GM19025 (cell line): ENCODE results near the gene B4GALT7.
"Not testable (repeated sequence)": the region's sequence is repeated elsewhere in the genome, so short reads cannot be mapped to it uniquely, and the experiment has no call there.

ENCODE experiments used
- ATAC-seq: cut with Tn5 transposase; IDR thresholded peaks from one replicate; pipeline ENCODE4 v1.9.1; 2021; ENCODE audit warnings: mild to moderate bottlenecking, low read depth, moderate library complexity; ENCODE audit not compliant: unreplicated experiment

The B4GALT7 gene

DNA sequence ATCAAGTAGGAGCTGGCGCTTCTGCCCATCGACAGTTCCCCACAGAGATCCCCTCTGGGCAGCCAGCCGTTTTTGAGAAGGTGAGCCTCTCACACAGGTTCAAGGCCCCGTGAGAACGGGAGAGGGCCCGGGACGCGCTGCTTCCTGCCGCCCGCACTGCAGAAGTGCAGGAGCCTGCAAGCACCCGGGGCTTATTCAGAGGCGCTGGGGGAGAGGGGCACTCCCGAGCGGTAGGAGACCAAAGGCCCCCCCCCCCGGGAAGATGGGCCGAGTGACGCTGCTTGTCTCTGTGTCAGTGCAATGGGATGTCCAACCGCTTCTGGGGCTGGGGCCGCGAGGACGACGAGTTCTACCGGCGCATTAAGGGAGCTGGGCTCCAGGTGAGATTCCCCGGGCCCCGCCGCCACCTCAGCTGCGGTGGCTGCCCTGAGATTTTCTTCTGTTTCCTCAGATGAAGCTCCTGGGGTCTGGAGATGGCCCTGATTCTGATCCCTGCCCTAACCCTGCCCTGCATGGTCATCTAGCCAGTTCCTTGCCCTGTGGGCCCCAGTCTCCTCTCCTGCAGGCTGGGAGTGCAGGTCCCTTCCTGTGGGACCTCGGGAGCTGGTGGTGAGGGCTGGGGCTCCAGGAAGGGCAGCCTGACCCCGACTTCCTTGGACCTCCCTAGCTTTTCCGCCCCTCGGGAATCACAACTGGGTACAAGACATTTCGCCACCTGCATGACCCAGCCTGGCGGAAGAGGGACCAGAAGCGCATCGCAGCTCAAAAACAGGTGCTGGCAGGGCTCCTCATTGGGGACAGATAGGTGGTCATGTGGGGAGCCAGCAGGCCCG lies 8.5 kb downstream of the B4GALT7 start:
- no peak for ATAC-seq

DNA sequence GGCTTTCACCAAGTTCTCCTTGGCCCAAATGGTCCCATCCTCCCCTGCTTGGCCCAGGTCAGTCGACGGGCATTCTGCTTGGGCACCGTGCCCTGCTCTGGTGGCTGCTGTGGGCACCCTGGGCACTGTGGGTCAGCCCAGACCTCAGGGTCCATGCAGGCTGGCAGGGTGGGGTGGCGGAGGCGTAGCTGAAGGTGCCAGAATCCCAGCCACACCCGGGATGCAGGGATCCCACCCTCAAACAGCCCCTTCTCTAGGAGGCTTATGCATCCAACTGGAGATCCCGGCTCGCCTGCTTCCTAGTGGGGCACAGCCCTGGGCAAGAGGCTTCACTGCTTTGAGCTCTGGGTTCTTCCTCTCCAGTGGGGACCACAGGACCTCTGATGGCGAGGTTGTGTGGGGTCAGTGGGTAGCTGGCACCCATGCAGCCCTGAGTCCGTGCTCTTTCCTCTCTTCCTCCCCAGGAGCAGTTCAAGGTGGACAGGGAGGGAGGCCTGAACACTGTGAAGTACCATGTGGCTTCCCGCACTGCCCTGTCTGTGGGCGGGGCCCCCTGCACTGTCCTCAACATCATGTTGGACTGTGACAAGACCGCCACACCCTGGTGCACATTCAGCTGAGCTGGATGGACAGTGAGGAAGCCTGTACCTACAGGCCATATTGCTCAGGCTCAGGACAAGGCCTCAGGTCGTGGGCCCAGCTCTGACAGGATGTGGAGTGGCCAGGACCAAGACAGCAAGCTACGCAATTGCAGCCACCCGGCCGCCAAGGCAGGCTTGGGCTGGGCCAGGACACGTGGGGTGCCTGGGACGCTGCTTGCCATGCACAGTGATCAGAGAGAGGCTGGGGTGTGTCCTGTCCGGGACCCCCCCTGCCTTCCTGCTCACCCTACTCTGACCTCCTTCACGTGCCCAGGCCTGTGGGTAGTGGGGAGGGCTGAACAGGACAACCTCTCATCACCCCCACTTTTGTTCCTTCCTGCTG lies 9.4 kb downstream of the B4GALT7 start:
- ATAC-seq: no peak

DNA sequence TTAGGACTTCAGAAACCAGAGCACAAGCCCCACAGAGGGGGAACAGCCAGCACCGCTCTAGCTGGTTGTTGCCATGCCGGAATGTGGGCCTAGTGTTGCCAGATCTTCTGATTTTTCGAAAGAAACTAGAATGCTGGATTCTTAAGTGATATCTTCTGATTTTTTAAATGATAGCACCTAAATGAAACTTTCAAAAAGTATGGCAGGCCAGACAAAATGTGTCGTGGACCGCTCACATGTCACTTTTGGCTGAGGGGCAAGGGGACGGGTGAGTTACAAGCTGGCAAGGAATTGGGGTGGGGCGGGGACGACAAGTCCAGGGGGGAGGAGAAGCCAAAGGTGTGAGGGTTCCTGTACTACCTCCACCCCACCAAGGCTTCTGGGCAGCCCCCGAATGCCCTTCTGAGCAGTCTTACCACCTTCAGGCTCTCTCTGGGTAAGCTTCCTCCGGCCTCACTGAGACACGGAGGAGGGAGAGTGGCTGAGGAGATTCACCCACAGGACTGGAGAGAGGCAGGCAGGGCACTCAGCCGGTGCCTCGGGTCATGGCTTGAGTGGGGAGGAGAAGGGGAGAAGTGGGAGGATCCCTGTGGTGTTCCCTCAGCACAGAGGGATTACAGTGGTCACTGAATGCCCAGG lies 10.3 kb downstream of the B4GALT7 start:
- ATAC-seq: no peak

DNA sequence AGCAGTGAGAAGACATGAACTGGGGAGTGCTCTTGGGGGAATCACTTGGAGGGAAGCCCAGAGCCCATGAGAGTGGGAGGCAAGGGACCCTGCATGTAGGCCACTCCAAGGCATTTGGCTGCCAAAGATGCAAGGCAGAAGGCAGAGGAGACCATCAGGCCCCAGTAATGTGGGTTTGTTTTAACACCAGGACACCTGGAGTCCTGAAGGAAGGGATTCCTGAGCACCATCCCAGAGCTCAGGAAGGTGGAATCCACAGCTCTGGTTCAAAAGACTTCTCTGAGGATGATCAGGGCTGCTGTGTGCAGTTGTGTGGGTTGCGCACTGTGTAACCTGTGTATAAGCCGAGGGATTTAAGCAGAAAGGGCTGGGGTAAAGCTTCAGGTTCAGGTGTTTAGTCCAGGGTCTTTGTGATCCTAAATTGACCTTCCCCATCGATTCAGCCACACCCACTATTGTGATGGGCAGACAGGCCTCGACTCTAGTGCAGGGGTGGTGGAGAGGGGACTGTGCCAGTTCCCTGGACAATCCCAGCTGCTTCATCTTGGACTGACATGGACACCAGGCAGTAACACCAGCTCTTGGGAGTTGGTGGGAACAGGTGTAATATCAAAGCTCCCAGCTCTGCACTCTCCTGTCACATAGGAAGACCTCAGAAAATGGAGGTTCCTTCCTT lies 11.0 kb downstream of the B4GALT7 start:
- no peak for ATAC-seq

DNA sequence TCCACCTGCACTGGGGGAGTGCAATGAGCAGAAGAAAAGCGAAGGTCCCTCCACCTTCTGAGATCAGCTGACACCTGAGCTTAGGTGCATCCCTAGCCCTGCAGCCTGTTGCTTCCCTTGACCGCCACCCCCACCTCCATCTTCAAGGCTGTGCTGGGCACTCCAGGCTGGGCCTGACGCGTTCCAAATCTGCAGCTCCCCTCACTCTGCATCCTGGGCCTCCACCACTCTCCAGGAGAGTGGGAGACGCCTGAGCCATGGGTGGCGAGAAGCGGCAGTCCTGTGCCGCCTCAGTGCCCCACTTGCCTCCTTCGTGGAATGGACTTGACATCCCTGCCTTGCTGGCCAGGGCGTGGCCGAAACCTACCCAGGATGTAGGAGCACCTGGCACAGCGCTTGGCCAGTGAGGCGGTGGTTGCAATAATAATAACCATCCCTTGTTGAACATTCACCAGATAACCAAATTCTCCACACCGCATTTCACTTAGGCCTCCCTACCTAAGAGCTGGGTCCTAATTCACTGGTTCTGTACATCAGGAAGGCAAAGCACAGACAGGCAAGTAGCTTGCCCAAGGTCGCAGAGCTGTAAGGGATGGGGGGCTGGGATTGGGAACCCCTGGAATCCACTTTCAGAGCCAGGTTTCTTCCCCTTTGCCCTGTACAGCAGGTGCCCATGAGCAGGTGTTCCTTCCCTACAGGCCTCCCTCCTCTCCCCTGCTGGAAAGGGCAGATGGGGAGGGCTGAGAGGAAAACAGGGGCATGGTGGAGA lies 11.7 kb downstream of the B4GALT7 start:
- no peak for ATAC-seq

DNA sequence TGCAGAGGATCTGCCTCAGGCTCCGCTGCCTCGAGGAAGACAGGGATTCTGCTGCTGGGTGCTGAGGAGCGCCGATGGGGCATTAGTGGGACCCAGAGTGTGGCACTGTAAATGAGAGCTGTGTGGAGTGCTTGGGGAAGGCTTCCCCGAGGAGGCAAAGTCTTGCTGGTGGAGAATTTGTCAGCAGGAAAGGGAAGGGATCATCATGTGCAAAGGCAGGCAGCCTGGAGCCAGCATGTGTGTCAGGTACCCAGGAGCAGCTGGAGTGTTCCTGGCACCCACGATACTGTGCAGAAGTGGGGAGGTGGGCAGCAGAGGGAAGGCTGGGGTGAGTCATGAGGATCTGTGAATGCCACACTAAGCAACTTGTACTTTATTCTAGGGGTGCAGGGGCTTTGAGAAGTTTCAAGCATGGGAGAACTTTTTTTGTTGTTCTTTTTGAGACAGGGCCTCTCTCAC lies 12.3 kb downstream of the B4GALT7 start:
- no peak for ATAC-seq

DNA sequence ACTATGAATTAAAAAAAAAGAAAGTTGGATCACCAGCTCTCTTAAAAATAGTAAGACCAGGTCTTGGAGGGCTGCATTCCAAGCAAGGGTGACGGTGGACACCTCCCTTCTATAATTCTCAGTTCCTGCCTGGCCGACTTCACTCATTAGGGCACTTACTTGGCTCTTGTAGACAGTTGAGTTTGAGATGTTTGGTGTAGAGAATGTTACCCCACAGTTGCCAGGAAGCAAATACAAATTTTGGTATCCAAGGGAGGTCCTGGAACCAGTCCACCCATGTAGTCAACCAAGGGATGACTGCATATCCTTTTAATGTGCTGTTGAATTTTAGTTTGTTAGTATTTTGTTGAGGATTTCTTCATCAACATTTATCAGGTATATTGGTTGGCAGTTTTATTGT lies 20.6 kb downstream of the B4GALT7 start:
- no peak for ATAC-seq

DNA sequence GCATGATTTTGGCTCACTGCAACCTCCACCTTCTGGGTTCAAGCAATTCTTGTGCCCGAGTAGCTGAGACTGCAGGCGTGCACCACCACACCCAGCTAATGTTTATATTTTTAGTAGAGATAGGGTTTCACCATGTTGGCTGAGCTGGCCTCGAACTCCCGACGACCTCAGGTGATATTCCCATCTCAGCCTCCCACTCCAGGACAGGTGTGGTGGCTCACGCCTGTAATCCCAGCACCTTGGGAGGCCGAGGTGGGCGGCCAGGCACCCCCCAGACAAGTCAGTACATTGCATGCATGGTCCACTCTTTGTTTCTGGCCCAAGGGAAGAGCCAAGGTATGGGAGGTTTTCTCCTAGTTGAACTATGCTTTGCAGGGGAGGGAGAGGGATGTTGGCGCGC lies 24.2 kb downstream of the B4GALT7 start:
- not testable (repeated sequence) for ATAC-seq

DNA sequence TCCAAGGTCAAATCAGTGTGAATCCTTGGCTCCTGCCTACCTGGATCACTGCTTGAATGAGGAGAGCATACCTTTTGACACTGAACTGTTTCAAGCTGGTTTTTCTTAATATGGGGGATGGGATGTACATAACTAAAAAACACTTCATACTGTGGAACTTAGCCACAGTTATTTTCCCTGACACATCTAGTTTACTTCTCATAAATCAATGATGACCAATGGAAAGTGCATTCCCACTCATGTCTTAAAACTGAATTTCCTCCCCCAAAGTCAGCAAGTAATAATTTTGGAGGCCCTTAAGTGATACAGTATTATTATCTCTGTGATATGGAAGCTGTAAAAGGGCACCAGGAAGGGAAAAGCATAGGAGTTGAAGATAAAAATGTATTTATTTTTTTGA lies 30.3 kb downstream of the B4GALT7 start:
- ATAC-seq: not testable (repeated sequence)

DNA sequence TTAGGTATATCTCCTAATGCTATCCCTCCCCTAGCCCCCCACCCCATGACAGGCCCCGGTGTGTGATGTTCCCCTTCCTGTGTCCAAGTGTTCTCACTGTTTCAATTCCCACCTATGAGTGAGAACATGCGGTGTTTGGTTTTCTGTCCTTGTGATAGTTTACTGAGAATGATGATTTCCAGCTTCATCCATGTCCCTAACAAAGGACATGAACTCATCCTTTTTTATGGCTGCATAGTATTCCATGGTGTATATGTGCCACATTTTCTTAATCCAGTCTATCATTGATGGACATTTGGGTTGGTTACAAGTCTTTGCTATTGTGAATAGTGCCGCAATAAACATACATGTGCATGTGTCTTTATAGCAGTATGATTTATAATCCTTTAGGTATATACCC lies 35.0 kb downstream of the B4GALT7 start:
- ATAC-seq: not testable (repeated sequence)

DNA sequence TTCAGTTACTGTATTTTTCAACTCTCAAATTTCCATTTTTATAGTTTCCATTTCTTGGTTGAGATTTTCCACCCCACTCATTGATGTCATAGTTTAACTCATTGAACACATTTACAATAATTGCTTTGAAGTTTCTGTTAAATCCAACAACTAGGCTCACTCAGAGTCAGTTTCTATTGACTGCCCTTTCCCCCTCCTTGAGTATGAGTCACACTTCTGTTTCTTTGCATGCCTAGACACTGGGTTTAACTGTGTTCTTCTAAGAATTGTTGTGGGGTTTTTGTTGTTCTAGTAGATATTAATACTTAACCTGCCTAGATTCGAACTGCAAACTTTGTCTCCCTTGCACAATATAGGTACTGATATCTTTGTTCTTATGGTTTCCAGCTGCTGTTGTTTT lies 45.5 kb downstream of the B4GALT7 start:
- not testable (repeated sequence) for ATAC-seq

DNA sequence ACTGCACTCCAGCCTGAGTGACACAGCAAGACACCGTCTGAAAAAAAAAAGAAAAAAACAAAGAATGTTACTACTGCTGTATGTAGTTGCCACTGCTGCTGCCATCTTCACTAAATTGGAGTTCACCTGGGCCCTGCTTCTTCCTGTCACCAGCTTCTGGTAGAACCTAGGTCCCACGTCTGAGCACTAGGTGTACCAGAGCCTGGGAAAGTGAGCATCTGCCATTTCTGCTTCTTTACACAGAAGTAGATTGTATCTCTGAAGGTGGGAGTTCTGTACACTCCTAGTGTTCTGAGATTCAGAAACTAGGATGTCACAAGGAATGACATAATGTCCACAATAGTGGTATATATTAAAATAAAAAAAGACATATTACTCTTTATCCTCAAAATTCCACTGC lies 51.3 kb downstream of the B4GALT7 start:
- ATAC-seq: not testable (repeated sequence)

DNA sequence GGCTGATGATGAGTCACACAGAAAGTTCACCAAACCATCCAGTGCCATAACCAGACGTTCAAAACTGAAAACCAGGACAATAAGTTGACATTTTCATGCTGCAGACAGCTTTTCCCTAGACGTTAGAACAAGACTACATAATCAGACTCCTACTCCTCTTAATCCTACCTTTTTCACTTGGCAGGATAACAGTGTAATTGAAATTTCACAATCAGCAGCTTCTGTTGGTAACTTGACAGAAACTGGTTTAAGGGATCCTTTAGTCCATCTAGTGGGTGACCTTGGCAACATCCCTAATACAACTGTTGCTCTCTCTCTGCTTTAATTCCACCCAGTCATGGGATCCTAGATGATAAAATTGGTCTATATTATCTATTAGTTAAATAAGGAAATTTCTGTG lies 57.9 kb downstream of the B4GALT7 start:
- not testable (repeated sequence) for ATAC-seq

DNA sequence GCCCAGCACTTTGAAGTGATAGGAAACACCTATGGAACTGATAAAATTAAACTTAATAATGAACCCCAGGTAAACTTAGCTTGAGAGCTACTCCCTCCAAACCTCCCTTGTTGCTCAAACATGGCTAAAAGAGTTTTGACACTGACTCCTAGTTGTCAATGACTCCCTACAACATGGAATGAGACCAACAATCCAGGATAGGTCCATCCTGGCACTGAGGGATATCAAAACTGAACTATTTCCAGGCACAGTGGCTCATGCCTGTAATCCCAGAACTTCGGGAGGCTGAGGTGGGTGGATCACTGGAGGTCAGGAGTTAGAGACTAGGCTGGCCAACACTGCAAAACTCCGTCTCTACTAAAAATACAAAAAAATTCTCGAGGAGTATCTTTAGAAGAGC lies 58.6 kb downstream of the B4GALT7 start:
- not testable (repeated sequence) for ATAC-seq
